Measurements from ENCODE around the gene UPK1A. TPM values are rescaled to one million over a fixed set of nuclear protein-coding genes. Genes with fewer than 3 reads are reported as not detected.
A peak's percentile ranks its signal among the peaks of the same experiment; 100 is the strongest.

Gene UPK1A
- total RNA-seq, 6 experiments from 2014 or later = 0.27 TPM; not detected in 5

DNA sequence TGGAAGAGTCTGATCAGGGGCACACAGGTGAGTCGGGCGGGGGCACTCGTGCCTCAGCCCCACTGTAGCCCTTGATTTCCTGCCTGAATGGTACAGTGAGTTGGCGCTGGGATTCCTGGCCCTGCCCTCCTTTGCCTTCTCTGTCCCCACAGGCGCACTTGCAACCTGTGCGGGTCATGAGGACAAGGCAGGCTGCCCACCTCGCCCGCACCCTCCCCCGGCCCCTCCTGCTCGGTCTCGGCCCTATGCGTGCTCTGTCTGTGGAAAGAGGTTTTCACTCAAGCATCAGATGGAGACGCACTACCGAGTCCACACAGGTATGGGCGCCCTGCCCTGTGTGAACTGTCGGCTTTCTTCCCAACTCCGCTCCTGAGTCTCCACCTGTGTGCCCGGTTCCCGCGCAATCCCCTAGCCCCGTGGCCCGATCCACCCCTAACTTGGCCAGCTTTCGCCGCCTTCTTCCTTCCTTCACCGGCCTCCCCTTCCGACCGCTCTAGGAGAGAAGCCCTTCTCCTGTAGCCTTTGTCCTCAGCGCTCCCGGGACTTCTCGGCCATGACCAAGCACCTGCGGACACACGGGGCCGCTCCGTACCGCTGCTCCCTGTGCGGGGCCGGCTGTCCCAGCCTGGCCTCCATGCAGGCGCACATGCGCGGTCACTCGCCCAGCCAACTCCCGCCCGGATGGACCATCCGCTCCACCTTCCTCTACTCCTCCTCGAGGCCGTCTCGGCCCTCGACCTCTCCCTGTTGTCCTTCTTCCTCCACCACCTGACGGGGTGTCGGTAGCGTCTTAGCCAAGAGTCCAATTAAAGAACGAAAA lies 49.9 kb downstream of the UPK1A start:
- DNase-seq = peak; percentile 80 to 84 (median 81)

DNA sequence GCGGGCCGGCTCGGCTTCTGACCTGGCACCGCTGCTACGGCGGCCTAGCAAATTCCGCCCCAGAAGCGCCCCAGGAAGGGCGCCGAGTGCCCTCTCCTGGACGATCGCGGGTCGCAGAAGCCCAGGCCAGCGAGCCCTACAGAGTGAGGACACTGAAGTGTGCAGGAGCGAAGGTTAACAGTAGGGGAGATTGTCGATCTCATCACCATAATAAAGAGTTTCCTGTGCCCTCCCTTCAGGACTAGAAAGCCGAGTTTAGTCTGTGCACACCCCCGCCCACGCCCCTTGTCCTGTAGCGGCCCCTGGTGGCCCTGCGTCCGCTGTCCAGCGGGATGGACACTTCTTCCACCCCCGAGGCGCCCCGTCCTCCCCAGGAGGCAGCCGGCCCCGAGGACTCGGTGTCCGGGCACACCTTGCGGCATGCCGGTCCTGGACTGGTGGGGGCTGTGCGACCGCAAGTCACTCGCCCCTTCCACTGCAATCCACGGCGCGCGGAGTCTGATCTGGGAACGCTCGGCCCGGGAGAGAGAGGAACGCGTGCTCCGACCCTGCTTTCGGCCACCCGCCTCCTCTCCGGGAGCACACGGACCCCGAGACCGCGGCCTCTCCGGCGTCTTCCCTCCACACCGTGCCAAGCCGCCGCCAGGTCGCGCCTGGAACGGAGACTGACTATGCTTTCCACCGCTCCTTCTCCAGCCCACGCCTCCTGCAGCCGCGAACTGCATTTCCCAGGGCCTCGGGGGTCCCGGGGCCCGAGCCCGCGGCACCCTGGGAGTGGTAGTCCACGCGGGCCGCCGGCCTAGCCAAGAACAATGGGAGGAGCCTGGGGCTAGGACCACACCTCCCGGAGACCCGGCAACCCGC lies 50.7 kb downstream of the UPK1A start:
- peaks cover 0 to 21% (median 6%) of the 10 kb centered on the region in 4 donors for H3K4me1 ChIP-seq
- intact Hi-C loops (cut with DNase I) = no loop called here
- H3K27me3 ChIP-seq = no peaks in the 10 kb centered on the region

More for the DNA sequence above, 49.9 kb downstream of the UPK1A start:
- Histone ChIP-seq H3K27me3 (no peaks in the 10 kb centered on the region), H3K4me3 (peak overlapping the region; percentile 88 to 95 (median 92)), H3K9me3 (no peaks in the 10 kb centered on the region), H3K36me3 (no peaks in the 10 kb centered on the region), H3K4me1 (peaks cover 0 to 21% (median 6%) of the 10 kb centered on the region in 4 donors), H3K27ac (peak overlapping the region; percentile 72 to 91 (median 88))
- TF ChIP-seq POLR2A (IDR thresholded peaks at IDR 0.05) = no peak
- TF ChIP-seq, protein P1, sequence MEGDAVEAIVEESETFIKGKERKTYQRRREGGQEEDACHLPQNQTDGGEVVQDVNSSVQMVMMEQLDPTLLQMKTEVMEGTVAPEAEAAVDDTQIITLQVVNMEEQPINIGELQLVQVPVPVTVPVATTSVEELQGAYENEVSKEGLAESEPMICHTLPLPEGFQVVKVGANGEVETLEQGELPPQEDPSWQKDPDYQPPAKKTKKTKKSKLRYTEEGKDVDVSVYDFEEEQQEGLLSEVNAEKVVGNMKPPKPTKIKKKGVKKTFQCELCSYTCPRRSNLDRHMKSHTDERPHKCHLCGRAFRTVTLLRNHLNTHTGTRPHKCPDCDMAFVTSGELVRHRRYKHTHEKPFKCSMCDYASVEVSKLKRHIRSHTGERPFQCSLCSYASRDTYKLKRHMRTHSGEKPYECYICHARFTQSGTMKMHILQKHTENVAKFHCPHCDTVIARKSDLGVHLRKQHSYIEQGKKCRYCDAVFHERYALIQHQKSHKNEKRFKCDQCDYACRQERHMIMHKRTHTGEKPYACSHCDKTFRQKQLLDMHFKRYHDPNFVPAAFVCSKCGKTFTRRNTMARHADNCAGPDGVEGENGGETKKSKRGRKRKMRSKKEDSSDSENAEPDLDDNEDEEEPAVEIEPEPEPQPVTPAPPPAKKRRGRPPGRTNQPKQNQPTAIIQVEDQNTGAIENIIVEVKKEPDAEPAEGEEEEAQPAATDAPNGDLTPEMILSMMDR (IDR thresholded peaks at IDR 0.05) = no peak
- intact Hi-C loops (cut with DNase I) = no loop called here
- WGBS (ENCODE audit: insufficient coverage, low coverage, low lambda C conversion rate, missing lambda C conversion rate) = under 1% methylated on average over 40 of the region's 52 CpGs
- peak; percentile 45 to 61 (median 50) for ATAC-seq

DNA sequence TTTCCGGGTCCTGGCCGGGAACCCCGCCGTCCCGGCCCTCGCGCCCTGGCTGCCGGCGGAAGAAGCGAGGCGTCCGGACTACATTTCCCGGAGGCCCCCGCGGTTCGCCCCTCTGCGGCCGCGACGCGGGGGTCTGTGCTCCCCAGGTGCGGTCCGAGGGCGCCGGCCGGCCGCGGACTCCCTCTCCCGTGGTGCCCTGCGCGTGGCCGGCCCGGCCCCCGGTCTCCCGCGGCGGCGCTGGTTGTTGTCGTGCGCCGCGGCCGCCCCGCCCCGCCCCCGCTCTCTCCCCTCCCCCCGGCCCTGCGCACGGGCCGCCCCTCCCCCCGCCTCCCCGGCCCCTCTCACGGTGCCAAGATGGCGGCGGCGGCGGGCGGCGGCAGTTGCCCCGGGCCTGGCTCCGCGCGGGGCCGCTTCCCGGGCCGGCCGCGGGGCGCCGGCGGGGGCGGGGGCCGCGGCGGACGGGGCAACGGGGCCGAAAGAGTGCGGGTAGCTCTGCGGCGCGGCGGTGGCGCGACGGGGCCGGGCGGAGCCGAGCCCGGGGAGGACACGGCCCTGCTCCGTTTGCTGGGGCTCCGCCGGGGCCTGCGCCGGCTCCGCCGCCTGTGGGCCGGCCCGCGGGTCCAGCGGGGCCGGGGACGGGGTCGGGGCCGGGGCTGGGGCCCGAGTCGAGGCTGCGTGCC lies 51.5 kb downstream of the UPK1A start, which contains the start of gene KMT2B:
Gene KMT2B, plus strand, starts transcription at position 339 of the 680 bp plus-strand sequence. Its CDS starts 16 bp downstream, at position 355.
- intact Hi-C loops (cut with DNase I) = no loop called here
- Histone ChIP-seq H3K27ac (peak within 1 kb of the TSS; percentile 72 to 91 (median 88)), H3K4me1 (peaks cover 0 to 21% (median 6%) of the 10 kb centered on the region in 4 donors), H3K4me3 (peak within 1 kb of the TSS; percentile 88 to 95 (median 92)), H3K9me3 (no peaks in the 10 kb centered on the region), H3K27me3 (no peaks in the 10 kb centered on the region), H3K36me3 (peaks cover 0 to 15% (median 5%) of the 10 kb centered on the region in 4 donors)
- WGBS (ENCODE audit: insufficient coverage, low coverage, low lambda C conversion rate, missing lambda C conversion rate) = no CpG with 5 or more reads among the region's 109 CpGs
- DNase-seq (no peak), ATAC-seq (peak in 2 of 4 donors; percentile 72 to 78)
- TF ChIP-seq, protein P1 (IDR thresholded peaks at IDR 0.05) = no peak
- TF ChIP-seq POLR2A (IDR thresholded peaks at IDR 0.05) = no peak

More for the DNA sequence above, 50.7 kb downstream of the UPK1A start:
- H3K9me3 ChIP-seq = no peaks in the 10 kb centered on the region
- H3K4me3 ChIP-seq = peak overlapping the region; percentile 88 to 95 (median 92)
- TF ChIP-seq, protein P1 (IDR thresholded peaks at IDR 0.05) = peak; percentile 83 to 94 (median 92)
- TF ChIP-seq POLR2A (IDR thresholded peaks at IDR 0.05) = no peak
- H3K36me3 ChIP-seq = peaks cover 0 to 7% (median under 1%) of the 10 kb centered on the region in 4 donors
- H3K27ac ChIP-seq = peak overlapping the region; percentile 72 to 91 (median 88)
- 0% methylated on average over 18 of the region's 77 CpGs for WGBS (ENCODE audit: insufficient coverage, low coverage, low lambda C conversion rate, missing lambda C conversion rate)
- ATAC-seq = peak; percentile 85 to 91 (median 88)
- peak; percentile 97 to 98 (median 97) for DNase-seq

Measured in right lobe of liver (tissue), 6 donors.